Panc1 (cell line): ENCODE results near the gene KRT26. TPM values are rescaled to one million over a fixed set of nuclear protein-coding genes. Genes with fewer than 3 reads are reported as not detected.

Experiments
- ATAC-seq: fragments of 200-7000 bp; cut with Tn5 transposase; 2 replicates; pipeline ENCODE4 v1.9.1; 2020; ENCODE audit warnings: mild to moderate bottlenecking, moderate library complexity
- BruUV-seq: library from RNA; stranded (reverse); fragments of 400-500 nt; replicated peaks from 2 replicates; lab custom pipeline; 2021; lab: Mats Ljungman, UMichigan
- CTCF ChIA-PET: fragments of 300-600 bp; sonication (Branson Sonifier 250); formaldehyde crosslinking; loops from one replicate; lab custom pipeline; 2022; ENCODE audit warnings: antibody characterized with exemption; lab: Charles Lee
- POLR2A ChIA-PET: fragments of 300-600 bp; sonication (Branson Sonifier 250); formaldehyde crosslinking; loops from one replicate; lab custom pipeline; 2022; ENCODE audit warnings: antibody characterized with exemption; lab: Charles Lee
- DNase-seq: peaks from one replicate; pipeline ENCODE4 v3.0.0-alpha.2; 2010; ENCODE audit warnings: low read depth, low spot score
- H3K27ac ChIP-seq: 2 replicates; pipeline ENCODE4 v1.5.1; 2011; ENCODE audit warnings: mild to moderate bottlenecking, low read length, inconsistent platforms
- H3K27me3 ChIP-seq: fragments of 200-500 bp; sonication (Bioruptor generic); 2 replicates; pipeline ENCODE4 v1.6.0; 2014; ENCODE audit warnings: low read length, inconsistent platforms; ENCODE audit not compliant: control insufficient read depth, insufficient read depth
- H3K36me3 ChIP-seq: fragments of 200-500 bp; sonication (Bioruptor generic); 2 replicates; pipeline ENCODE4 v1.5.1; 2014; ENCODE audit warnings: inconsistent platforms, mild to moderate bottlenecking, low read length, moderate library complexity; ENCODE audit not compliant: control insufficient read depth, insufficient read depth
- H3K4me1 ChIP-seq: 2 replicates; pipeline ENCODE4 v1.5.1; 2011; ENCODE audit warnings: inconsistent platforms, mild to moderate bottlenecking, low read length, moderate library complexity; ENCODE audit not compliant: control insufficient read depth, insufficient read depth
- H3K4me3 ChIP-seq, 2 experiments: 2 replicates each; pipeline ENCODE4 v1.5.1; 2011 to 2012; ENCODE audit warnings: low read depth in 2 of 2, low read length in 2 of 2, mild to moderate bottlenecking in 2 of 2, inconsistent platforms in 1 of 2, moderate library complexity in 1 of 2
- H3K9me3 ChIP-seq: fragments of 200-500 bp; sonication (Bioruptor generic); 2 replicates; pipeline ENCODE4 v1.5.1; 2014; ENCODE audit warnings: low read depth, mild to moderate bottlenecking, inconsistent platforms, low read length, moderate library complexity; ENCODE audit not compliant: control insufficient read depth, insufficient read depth
- POLR2AphosphoS5 ChIP-seq: IDR thresholded peaks from 2 replicates; pipeline ENCODE4 v1.6.1; 2012; ENCODE audit warnings: mild to moderate bottlenecking, low read depth, low read length, moderate library complexity
- SIN3A ChIP-seq: IDR thresholded peaks from 2 replicates; pipeline ENCODE4 v1.6.1; 2012; ENCODE audit warnings: low read depth, mild to moderate bottlenecking, low read length, moderate library complexity, borderline replicate concordance; ENCODE audit not compliant: insufficient read depth
- TCF7L2 ChIP-seq: IDR thresholded peaks from 2 replicates; pipeline ENCODE4 v1.6.1; 2011; ENCODE audit warnings: mild to moderate bottlenecking, low read depth, low read length, inconsistent platforms
- in situ Hi-C: cut with HindIII; loops from 2 replicates; pipeline ENCODE4 v1.10.0; 2016; ENCODE audit warnings: low sequenced_read_pairs, low pct_unique_long_range_greater_than_20kb
- intact Hi-C: fragments of 100-400 bp; cut with micrococcal nuclease; formaldehyde crosslinking; loops from one replicate; pipeline ENCODE4 v1.10.0; 2022; ENCODE audit not compliant: unreplicated experiment
- total RNA-seq: library from RNA; stranded (reverse); gene quantifications from one replicate; pipeline ENCODE4 v1.2.1, GENCODE V29; 2021; ENCODE audit not compliant: unreplicated experiment
- TF ChIP-seq, protein P1 (sequence below): fragments of 450-650 bp; IDR thresholded peaks from 2 replicates; pipeline ENCODE4 v1.5.1; 2017; ENCODE audit warnings: mild to moderate bottlenecking
- TF ChIP-seq, protein P2 (sequence below), 2 experiments: IDR thresholded peaks; 2 replicates each; pipeline ENCODE4 v1.6.1; 2011 to 2012; ENCODE audit warnings: low read depth in 2 of 2, control low read depth in 1 of 2, low read length in 1 of 2, mild to moderate bottlenecking in 1 of 2, moderate library complexity in 1 of 2; ENCODE audit not compliant: insufficient read depth in 1 of 2

The KRT26 gene
- total RNA-seq, 1 experiment from 2014 or later: not detected

DNA sequence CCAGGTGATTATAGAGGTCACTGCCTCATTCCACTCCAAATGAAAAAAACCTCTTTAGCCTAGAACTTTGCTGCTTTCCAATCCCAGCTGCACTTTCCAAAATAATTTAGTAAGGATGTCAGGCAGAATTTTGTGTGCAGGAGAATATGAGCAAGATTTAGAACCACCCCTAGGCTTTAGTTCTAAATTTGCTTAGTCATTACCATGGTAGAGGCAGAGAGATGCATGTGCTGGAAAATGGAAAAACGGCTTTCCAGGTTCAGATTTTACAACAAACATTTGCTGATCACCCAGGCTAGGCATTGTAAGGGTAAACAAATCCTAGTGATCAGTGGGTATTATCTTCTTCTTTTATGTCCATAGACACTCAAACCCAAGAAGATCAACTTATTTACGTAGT is 6.3 kb downstream of the KRT26 start:
- H3K27me3 ChIP-seq: no peaks in the 10 kb centered on the region; the same call in 1 of the 2 replicates
- intact Hi-C loops: no loop called here
- no peak overlapping the region for H3K4me3 ChIP-seq
- no peak overlapping the region for H3K27ac ChIP-seq
- H3K36me3 ChIP-seq: no peaks in the 10 kb centered on the region
- DNase-seq (no peak), ATAC-seq (no peak)
- BruUV-seq: no TSS peak
- H3K4me1 ChIP-seq: no peaks in the 10 kb centered on the region
- peaks cover 9% of the 10 kb centered on the region; the same call in 1 of the 2 replicates for H3K9me3 ChIP-seq
- POLR2A ChIA-PET: no interaction called here
- CTCF ChIA-PET: no interaction called here
- in situ Hi-C loops: no loop called here
- TF ChIP-seq SIN3A: no peak
- no peak for TF ChIP-seq TCF7L2
- TF ChIP-seq, protein P1, sequence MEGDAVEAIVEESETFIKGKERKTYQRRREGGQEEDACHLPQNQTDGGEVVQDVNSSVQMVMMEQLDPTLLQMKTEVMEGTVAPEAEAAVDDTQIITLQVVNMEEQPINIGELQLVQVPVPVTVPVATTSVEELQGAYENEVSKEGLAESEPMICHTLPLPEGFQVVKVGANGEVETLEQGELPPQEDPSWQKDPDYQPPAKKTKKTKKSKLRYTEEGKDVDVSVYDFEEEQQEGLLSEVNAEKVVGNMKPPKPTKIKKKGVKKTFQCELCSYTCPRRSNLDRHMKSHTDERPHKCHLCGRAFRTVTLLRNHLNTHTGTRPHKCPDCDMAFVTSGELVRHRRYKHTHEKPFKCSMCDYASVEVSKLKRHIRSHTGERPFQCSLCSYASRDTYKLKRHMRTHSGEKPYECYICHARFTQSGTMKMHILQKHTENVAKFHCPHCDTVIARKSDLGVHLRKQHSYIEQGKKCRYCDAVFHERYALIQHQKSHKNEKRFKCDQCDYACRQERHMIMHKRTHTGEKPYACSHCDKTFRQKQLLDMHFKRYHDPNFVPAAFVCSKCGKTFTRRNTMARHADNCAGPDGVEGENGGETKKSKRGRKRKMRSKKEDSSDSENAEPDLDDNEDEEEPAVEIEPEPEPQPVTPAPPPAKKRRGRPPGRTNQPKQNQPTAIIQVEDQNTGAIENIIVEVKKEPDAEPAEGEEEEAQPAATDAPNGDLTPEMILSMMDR: no peak
- TF ChIP-seq POLR2AphosphoS5: no peak
- TF ChIP-seq, protein P2, sequence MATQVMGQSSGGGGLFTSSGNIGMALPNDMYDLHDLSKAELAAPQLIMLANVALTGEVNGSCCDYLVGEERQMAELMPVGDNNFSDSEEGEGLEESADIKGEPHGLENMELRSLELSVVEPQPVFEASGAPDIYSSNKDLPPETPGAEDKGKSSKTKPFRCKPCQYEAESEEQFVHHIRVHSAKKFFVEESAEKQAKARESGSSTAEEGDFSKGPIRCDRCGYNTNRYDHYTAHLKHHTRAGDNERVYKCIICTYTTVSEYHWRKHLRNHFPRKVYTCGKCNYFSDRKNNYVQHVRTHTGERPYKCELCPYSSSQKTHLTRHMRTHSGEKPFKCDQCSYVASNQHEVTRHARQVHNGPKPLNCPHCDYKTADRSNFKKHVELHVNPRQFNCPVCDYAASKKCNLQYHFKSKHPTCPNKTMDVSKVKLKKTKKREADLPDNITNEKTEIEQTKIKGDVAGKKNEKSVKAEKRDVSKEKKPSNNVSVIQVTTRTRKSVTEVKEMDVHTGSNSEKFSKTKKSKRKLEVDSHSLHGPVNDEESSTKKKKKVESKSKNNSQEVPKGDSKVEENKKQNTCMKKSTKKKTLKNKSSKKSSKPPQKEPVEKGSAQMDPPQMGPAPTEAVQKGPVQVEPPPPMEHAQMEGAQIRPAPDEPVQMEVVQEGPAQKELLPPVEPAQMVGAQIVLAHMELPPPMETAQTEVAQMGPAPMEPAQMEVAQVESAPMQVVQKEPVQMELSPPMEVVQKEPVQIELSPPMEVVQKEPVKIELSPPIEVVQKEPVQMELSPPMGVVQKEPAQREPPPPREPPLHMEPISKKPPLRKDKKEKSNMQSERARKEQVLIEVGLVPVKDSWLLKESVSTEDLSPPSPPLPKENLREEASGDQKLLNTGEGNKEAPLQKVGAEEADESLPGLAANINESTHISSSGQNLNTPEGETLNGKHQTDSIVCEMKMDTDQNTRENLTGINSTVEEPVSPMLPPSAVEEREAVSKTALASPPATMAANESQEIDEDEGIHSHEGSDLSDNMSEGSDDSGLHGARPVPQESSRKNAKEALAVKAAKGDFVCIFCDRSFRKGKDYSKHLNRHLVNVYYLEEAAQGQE (IDR thresholded peaks at IDR 0.05; ENCODE audit: insufficient read depth in 1 of 2, low read depth in 2 of 2, low read length in 1 of 2): no peak

DNA sequence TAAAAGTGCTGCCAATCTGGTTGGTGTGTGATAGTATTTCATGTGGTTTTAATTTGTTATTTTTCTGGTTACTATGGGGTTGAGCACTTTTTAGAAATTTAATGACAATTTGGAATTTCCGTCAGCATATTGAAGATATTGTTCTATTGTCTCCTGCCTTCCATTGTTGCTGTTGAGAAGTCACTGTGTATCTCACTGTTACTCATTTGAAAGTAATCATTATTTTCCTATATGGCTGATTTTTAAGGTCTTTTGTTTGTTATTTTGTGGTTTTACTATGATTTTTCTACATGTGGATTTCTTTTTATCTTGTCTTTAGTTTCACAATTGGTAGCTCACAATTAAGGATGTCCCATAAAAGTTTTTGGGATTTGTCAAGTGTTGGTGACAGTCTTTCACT is 8.2 kb downstream of the KRT26 start:
- intact Hi-C loops (no loop called here), in situ Hi-C loops (no loop called here)
- POLR2A ChIA-PET: no interaction called here
- Histone ChIP-seq H3K36me3 (no peaks in the 10 kb centered on the region), H3K27me3 (no peaks in the 10 kb centered on the region), H3K27ac (no peak overlapping the region), H3K9me3 (peaks cover 17% of the 10 kb centered on the region), H3K4me3 (no peak overlapping the region), H3K4me1 (no peaks in the 10 kb centered on the region)
- TF ChIP-seq TCF7L2 (no peak), SIN3A (no peak), POLR2AphosphoS5 (no peak)
- TF ChIP-seq, protein P2 (IDR thresholded peaks at IDR 0.05; ENCODE audit: insufficient read depth in 1 of 2, low read depth in 2 of 2, low read length in 1 of 2): no peak
- DNase-seq: no peak
- ATAC-seq: no peak
- CTCF ChIA-PET: no interaction called here
- BruUV-seq: no TSS peak
